ENCODE results near the gene ASIC3. TPM values are rescaled to one million over a fixed set of nuclear protein-coding genes. Genes with fewer than 3 reads are reported as not detected.

ASIC3 gene
- total and polyA plus RNA-seq, 2 of the 8 experiments (the other 6 are each of a cell fraction or from before 2014, with no cell fraction given) = 1.6 to 1.9 TPM

DNA sequence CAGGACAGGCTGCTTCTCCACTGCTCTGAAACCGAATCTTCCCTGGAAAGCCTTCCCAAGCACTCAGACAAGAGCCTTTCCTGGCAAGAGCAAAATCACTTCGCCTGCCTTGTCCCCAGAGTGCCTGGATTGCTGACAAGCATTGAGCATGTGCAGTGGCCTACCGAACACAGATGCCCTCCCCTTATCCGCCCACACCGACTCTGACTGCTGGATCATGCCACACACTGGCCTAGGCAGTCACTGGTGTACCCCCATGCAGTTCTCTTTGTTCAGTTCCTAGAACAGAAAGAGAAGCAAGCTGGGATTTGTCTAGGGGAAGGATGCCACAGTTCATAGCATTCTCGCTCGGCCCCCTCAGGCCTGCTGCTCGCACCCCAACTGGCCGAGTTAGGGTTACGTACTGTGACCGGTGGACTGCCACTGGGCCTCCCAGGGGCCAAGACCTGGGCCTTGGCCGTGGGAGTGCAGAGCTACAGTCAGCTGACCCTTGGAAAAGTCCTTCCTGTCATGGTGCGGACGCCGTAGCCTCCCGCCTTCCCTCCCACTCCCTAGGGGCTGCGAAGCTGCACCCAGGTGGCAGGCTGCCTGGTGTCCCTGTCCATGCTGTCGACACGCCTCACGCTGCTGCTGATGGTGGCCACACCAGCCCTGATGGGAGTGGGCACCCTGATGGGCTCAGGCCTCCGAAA lies 13.2 kb upstream of the ASIC3 start (continued):
- TF ChIP-seq MAFK (IDR thresholded peaks at IDR 0.05; ENCODE audit: low read depth, low read length) (no peak), YY1 (IDR thresholded peaks at IDR 0.05; ENCODE audit: low read depth, low read length) (no peak), USF2 (IDR thresholded peaks at IDR 0.05; ENCODE audit: low read length) (no peak), KDM1A (IDR thresholded peaks at IDR 0.05; ENCODE audit: borderline replicate concordance, low read length) (no peak), TBP (IDR thresholded peaks at IDR 0.05; ENCODE audit: low read depth, low read length) (no peak), HDAC2 (IDR thresholded peaks at IDR 0.05; ENCODE audit: borderline replicate concordance in 1 of 2, low read depth in 2 of 2, low read length in 2 of 2) (no peak), SUZ12 (IDR thresholded peaks at IDR 0.05; ENCODE audit: low read length) (no peak)
